ENCODE measurements around the gene HOXA13. TPM values are rescaled to one million over a fixed set of nuclear protein-coding genes. Genes with fewer than 3 reads are reported as not detected.

Gene HOXA13
- polyA plus RNA-seq, 1 donor (not counting 4 experiments of a cell fraction or from before 2014, with no cell fraction given): not detected

GRCh38 chr7:27238979-27239386 is 39.1 kb upstream of the HOXA13 start:
- H3K9me1 ChIP-seq (ENCODE audit: control insufficient read depth, extremely low read depth, insufficient read depth, low read length): no peaks in the 10 kb centered on the region
- H3K27ac ChIP-seq (ENCODE audit: control insufficient read depth, insufficient read depth, low read length): no peak overlapping the region
- H3K4me3 ChIP-seq (ENCODE audit: control insufficient read depth in 2 of 3, extremely low read depth in 1 of 3, insufficient read depth in 2 of 3, low read depth in 1 of 3, low read length in 3 of 3): no peak overlapping the region
- no peak overlapping the region for H2AFZ ChIP-seq (ENCODE audit: control insufficient read depth, low read length)
- peaks cover 9% of the 10 kb centered on the region for H3K4me1 ChIP-seq (ENCODE audit: control insufficient read depth, extremely low read depth, insufficient read depth, low read length)
- no peaks in the 10 kb centered on the region for H3K36me3 ChIP-seq (ENCODE audit: control insufficient read depth in 2 of 2, extremely low read depth in 1 of 2, insufficient read depth in 2 of 2, low read length in 2 of 2)
- dilution Hi-C loops (cut with MboI; ENCODE audit: extremely low pct_ligation_motif_present, low sequenced_read_pairs): no loop called here
- no peaks in the 10 kb centered on the region for H3K79me2 ChIP-seq (ENCODE audit: control insufficient read depth, insufficient read depth, low read length)
- no peaks in the 10 kb centered on the region for H3K9me3 ChIP-seq (ENCODE audit: control insufficient read depth, low read depth, low read length)
- no peak overlapping the region for H3K9ac ChIP-seq (ENCODE audit: control insufficient read depth, extremely low read depth, insufficient read depth, low read length)
- TF ChIP-seq EZH2 (IDR thresholded peaks at IDR 0.05; ENCODE audit: low read length) (no peak), CTCF (optimal IDR thresholded peaks at IDR 0.05 in 1 of 3, IDR thresholded peaks at IDR 0.05 in 1 of 3, conservative IDR thresholded peaks at IDR 0.05 in 1 of 3; ENCODE audit: extremely low read depth in 1 of 3, insufficient read depth in 2 of 3, low read length in 3 of 3) (no peak)
- H4K20me1 ChIP-seq (ENCODE audit: control insufficient read depth, extremely low read depth, insufficient read depth, low read length): peaks cover 4% of the 10 kb centered on the region
- FAIRE-seq (no peak), DNase-seq (ENCODE audit: low read depth, low spot score) (no peak)
- peaks cover 95% of the 10 kb centered on the region for H3K27me3 ChIP-seq (ENCODE audit: control insufficient read depth, extremely low read depth, insufficient read depth, low read length)
- no peak overlapping the region for H3K4me2 ChIP-seq (ENCODE audit: control insufficient read depth, extremely low read depth, insufficient read depth, low read depth, low read length)

- Histone ChIP-seq H3K9me3 (ENCODE audit: control insufficient read depth, low read depth, low read length) (no peaks in the 10 kb centered on the region), H2AFZ (ENCODE audit: control insufficient read depth, low read length) (no peak overlapping the region), H4K20me1 (ENCODE audit: control insufficient read depth, extremely low read depth, insufficient read depth, low read length) (peaks cover 4% of the 10 kb centered on the region), H3K27me3 (ENCODE audit: control insufficient read depth, extremely low read depth, insufficient read depth, low read length) (peaks cover 90% of the 10 kb centered on the region), H3K4me1 (ENCODE audit: control insufficient read depth, extremely low read depth, insufficient read depth, low read length) (peaks cover 9% of the 10 kb centered on the region), H3K27ac (ENCODE audit: control insufficient read depth, insufficient read depth, low read length) (no peak overlapping the region), H3K79me2 (ENCODE audit: control insufficient read depth, insufficient read depth, low read length) (no peaks in the 10 kb centered on the region), H3K4me3 (ENCODE audit: control insufficient read depth in 2 of 3, extremely low read depth in 1 of 3, insufficient read depth in 2 of 3, low read depth in 1 of 3, low read length in 3 of 3) (no peak overlapping the region), H3K36me3 (ENCODE audit: control insufficient read depth in 2 of 2, extremely low read depth in 1 of 2, insufficient read depth in 2 of 2, low read length in 2 of 2) (no peaks in the 10 kb centered on the region), H3K9ac (ENCODE audit: control insufficient read depth, extremely low read depth, insufficient read depth, low read length) (no peak overlapping the region), H3K4me2 (ENCODE audit: control insufficient read depth, extremely low read depth, insufficient read depth, low read depth, low read length) (no peak overlapping the region), H3K9me1 (ENCODE audit: control insufficient read depth, extremely low read depth, insufficient read depth, low read length) (no peaks in the 10 kb centered on the region)
- FAIRE-seq (no peak), DNase-seq (ENCODE audit: low read depth, low spot score) (no peak)
- no peak for TF ChIP-seq CTCF (optimal IDR thresholded peaks at IDR 0.05 in 1 of 3, IDR thresholded peaks at IDR 0.05 in 1 of 3, conservative IDR thresholded peaks at IDR 0.05 in 1 of 3; ENCODE audit: extremely low read depth in 1 of 3, insufficient read depth in 2 of 3, low read length in 3 of 3)
- TF ChIP-seq EZH2 (IDR thresholded peaks at IDR 0.05; ENCODE audit: low read length): no peak
- dilution Hi-C loops (cut with MboI; ENCODE audit: extremely low pct_ligation_motif_present, low sequenced_read_pairs): no loop called here
Observed at GRCh38 chr7:27237735-27238334, 37.9 kb upstream of the HOXA13 start.

Data from keratinocyte (primary cell).